ENCODE results near the gene SV2A.
A peak's percentile ranks its signal among the peaks of the same experiment; 100 is the strongest.
"Not testable (repeated sequence)": the region's sequence is repeated elsewhere in the genome, so short reads cannot be mapped to it uniquely, and the experiment has no call there.

SV2A gene

GRCh38 chr1:149903836-149904491 is 13.7 kb downstream of the SV2A start:
- no peak overlapping the region for H3K9ac ChIP-seq (ENCODE audit: low read length)
- no peaks in the 10 kb centered on the region for H3K27me3 ChIP-seq (ENCODE audit: control insufficient read depth in 1 of 2, insufficient read depth in 2 of 2, low read length in 2 of 2)
- peaks cover 17% of the 10 kb centered on the region for H3K36me3 ChIP-seq (ENCODE audit: insufficient read depth, low read length)
- no peak overlapping the region for H3K4me3 ChIP-seq (ENCODE audit: low read depth in 1 of 2, low read length in 2 of 2)
- peaks cover 7% of the 10 kb centered on the region for H3K4me1 ChIP-seq (ENCODE audit: insufficient read depth, low read length)
- H3K9me3 ChIP-seq (ENCODE audit: low read length) = no peaks in the 10 kb centered on the region
- H3K27ac ChIP-seq (ENCODE audit: low read depth, low read length) = no peak overlapping the region

GRCh38 chr1:149899460-149900284 is 18.0 kb downstream of the SV2A start, which contains the start of gene BOLA1:
Gene BOLA1 (plus strand): TSS chr1:149899568. CDS start chr1:149900060, 492 bp downstream.
- H3K9ac ChIP-seq (ENCODE audit: low read length) = peak within 1 kb of the TSS; percentile 82
- H3K36me3 ChIP-seq (ENCODE audit: insufficient read depth, low read length) = no peaks in the 10 kb centered on the region
- H3K27ac ChIP-seq (ENCODE audit: low read depth, low read length) = peak within 1 kb of the TSS; percentile 90
- H3K27me3 ChIP-seq (ENCODE audit: control insufficient read depth in 1 of 2, insufficient read depth in 2 of 2, low read length in 2 of 2) = no peaks in the 10 kb centered on the region
- H3K9me3 ChIP-seq (ENCODE audit: low read length) = no peaks in the 10 kb centered on the region
- H3K4me3 ChIP-seq (ENCODE audit: low read depth in 1 of 2, low read length in 2 of 2) = peak within 1 kb of the TSS; percentile 72 to 96
- peaks cover 7% of the 10 kb centered on the region for H3K4me1 ChIP-seq (ENCODE audit: insufficient read depth, low read length)

GRCh38 chr1:149896575-149896974 is 21.1 kb downstream of the SV2A start:
- H3K36me3 ChIP-seq (ENCODE audit: insufficient read depth, low read length) = no peaks in the 10 kb centered on the region
- no peaks in the 10 kb centered on the region for H3K27me3 ChIP-seq (ENCODE audit: control insufficient read depth in 1 of 2, insufficient read depth in 2 of 2, low read length in 2 of 2)
- H3K4me3 ChIP-seq (ENCODE audit: low read depth in 1 of 2, low read length in 2 of 2) = no peak overlapping the region
- peaks cover 7% of the 10 kb centered on the region for H3K4me1 ChIP-seq (ENCODE audit: insufficient read depth, low read length)
- H3K9me3 ChIP-seq (ENCODE audit: low read length) = no peaks in the 10 kb centered on the region
- H3K9ac ChIP-seq (ENCODE audit: low read length) = no peak overlapping the region
- H3K27ac ChIP-seq (ENCODE audit: low read depth, low read length) = no peak overlapping the region

- Histone ChIP-seq H3K4me1 (ENCODE audit: insufficient read depth, low read length) (peaks cover 9% of the 10 kb centered on the region), H3K9me3 (ENCODE audit: low read length) (no peaks in the 10 kb centered on the region), H3K4me3 (ENCODE audit: low read depth in 1 of 2, low read length in 2 of 2) (peak overlapping the region; percentile 48 to 95), H3K27me3 (ENCODE audit: control insufficient read depth in 1 of 2, insufficient read depth in 2 of 2, low read length in 2 of 2) (no peaks in the 10 kb centered on the region), H3K27ac (ENCODE audit: low read depth, low read length) (peak overlapping the region; percentile 98), H3K36me3 (ENCODE audit: insufficient read depth, low read length) (no peaks in the 10 kb centered on the region), H3K9ac (ENCODE audit: low read length) (peak overlapping the region; percentile 87)
Measured at GRCh38 chr1:149888999-149889289, 28.7 kb downstream of the SV2A start.

DNA sequence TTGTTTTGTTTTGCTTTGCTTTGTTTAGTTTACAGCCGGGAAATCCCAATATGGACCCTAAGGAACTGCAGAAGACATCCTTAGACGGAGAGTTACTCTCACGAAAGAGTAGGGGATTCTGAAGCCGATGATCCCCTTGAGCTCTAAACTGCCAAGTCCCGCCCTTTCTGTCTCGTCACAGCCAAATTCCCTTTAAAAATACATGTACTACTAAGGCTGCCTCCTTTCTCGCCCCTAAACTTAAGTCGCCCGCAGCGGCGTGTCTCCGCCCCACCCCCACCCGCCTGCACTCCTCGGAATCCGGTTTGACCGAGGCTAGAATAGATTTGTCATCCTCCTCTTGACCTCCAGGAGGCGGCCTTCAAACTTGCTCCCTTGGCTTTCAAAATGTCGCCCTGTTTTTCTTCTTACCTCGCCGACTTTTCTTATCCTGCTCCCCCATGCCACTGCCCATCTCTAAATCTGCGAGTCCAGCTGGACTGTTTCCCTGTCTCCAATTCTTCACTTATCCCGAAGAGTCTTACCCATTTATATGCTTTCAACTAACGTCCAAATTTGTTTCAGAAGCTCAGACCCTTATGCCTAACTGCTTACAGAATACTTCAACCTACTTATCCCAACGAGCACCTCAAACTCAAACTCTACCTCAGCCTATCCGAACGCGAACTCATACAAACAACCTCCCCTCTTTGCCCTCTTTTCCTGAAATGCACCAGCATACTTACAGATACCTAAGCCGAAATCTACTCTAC is 29.2 kb downstream of the SV2A start:
- Histone ChIP-seq H3K4me3 (ENCODE audit: low read depth in 1 of 2, low read length in 2 of 2) (peak overlapping the region; percentile 48 to 95), H3K4me1 (ENCODE audit: insufficient read depth, low read length) (peaks cover 15% of the 10 kb centered on the region), H3K27me3 (ENCODE audit: control insufficient read depth in 1 of 2, insufficient read depth in 2 of 2, low read length in 2 of 2) (no peaks in the 10 kb centered on the region), H3K9ac (ENCODE audit: low read length) (peak overlapping the region; percentile 87), H3K36me3 (ENCODE audit: insufficient read depth, low read length) (no peaks in the 10 kb centered on the region), H3K9me3 (ENCODE audit: low read length) (no peaks in the 10 kb centered on the region), H3K27ac (ENCODE audit: low read depth, low read length) (peak overlapping the region; percentile 98)

- no peaks in the 10 kb centered on the region for H3K36me3 ChIP-seq (ENCODE audit: insufficient read depth, low read length)
Measured at GRCh38 chr1:149887456-149888246, 30.0 kb downstream of the SV2A start.

GRCh38 chr1:149887196-149887455 is 30.5 kb downstream of the SV2A start:
- not testable (repeated sequence) for H3K27me3 ChIP-seq (ENCODE audit: control insufficient read depth in 1 of 2, insufficient read depth in 2 of 2, low read length in 2 of 2); H3K36me3 ChIP-seq (ENCODE audit: insufficient read depth, low read length); H3K9me3 ChIP-seq (ENCODE audit: low read length)
- Histone ChIP-seq H3K4me3 (ENCODE audit: low read depth in 1 of 2, low read length in 2 of 2) (peak overlapping the region; percentile 67 to 95), H3K9ac (ENCODE audit: low read length) (peak overlapping the region; percentile 87), H3K4me1 (ENCODE audit: insufficient read depth, low read length) (peaks cover 15% of the 10 kb centered on the region), H3K27ac (ENCODE audit: low read depth, low read length) (peak overlapping the region; percentile 98)

More at GRCh38 chr1:149887456-149888246, 30.0 kb downstream of the SV2A start:
- no peaks in the 10 kb centered on the region for H3K9me3 ChIP-seq (ENCODE audit: low read length)
- peak overlapping the region; percentile 98 for H3K27ac ChIP-seq (ENCODE audit: low read depth, low read length)
- H3K9ac ChIP-seq (ENCODE audit: low read length) = peak overlapping the region; percentile 87
- peak overlapping the region; percentile 67 to 95 for H3K4me3 ChIP-seq (ENCODE audit: low read depth in 1 of 2, low read length in 2 of 2)
- no peaks in the 10 kb centered on the region for H3K27me3 ChIP-seq (ENCODE audit: control insufficient read depth in 1 of 2, insufficient read depth in 2 of 2, low read length in 2 of 2)
- H3K4me1 ChIP-seq (ENCODE audit: insufficient read depth, low read length) = peaks cover 15% of the 10 kb centered on the region

DNA sequence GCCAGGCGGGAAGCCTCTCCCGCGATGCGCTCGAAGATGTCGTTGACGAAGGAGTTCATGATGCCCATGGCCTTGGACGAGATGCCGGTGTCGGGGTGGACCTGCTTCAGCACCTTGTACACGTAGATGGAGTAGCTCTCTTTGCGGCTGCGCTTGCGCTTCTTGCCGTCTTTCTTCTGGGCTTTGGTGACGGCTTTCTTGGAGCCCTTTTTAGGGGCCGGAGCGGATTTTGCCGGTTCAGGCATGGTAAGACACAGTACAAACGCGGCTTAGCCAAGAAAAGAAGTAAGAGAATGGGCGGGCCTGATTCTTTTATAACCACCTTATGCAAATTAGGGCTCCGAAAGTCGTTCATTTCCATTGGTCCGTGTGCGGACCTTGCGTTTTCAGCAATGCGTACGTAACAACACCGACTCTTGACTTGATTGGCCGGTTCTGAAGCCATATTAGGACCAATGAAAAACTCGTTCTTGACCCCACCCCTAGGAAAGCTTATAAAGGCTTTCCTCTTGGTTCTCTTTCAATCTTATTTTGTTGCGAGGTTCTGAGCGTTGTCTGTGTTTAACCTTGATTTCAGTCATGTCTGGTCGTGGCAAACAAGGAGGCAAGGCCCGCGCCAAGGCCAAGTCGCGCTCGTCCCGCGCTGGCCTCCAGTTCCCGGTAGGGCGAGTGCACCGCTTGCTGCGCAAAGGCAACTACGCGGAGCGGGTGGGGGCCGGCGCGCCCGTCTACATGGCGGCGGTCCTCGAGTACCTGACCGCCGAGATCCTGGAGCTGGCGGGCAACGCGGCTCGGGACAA is 31.0 kb downstream of the SV2A start:
- Histone ChIP-seq H3K4me3 (ENCODE audit: low read depth in 1 of 2, low read length in 2 of 2) (peak overlapping the region; percentile 67 to 95), H3K4me1 (ENCODE audit: insufficient read depth, low read length) (peaks cover 15% of the 10 kb centered on the region), H3K9ac (ENCODE audit: low read length) (peak overlapping the region; percentile 87), H3K9me3 (ENCODE audit: low read length) (no peaks in the 10 kb centered on the region), H3K27me3 (ENCODE audit: control insufficient read depth in 1 of 2, insufficient read depth in 2 of 2, low read length in 2 of 2) (no peaks in the 10 kb centered on the region), H3K27ac (ENCODE audit: low read depth, low read length) (peak overlapping the region; percentile 98), H3K36me3 (ENCODE audit: insufficient read depth, low read length) (no peaks in the 10 kb centered on the region)

- Histone ChIP-seq H3K9ac (ENCODE audit: low read length) (peak overlapping the region; percentile 87), H3K4me3 (ENCODE audit: low read depth in 1 of 2, low read length in 2 of 2) (peak overlapping the region; percentile 53 to 95), H3K27ac (ENCODE audit: low read depth, low read length) (peak overlapping the region; percentile 98), H3K4me1 (ENCODE audit: insufficient read depth, low read length) (peaks cover 15% of the 10 kb centered on the region)
- H3K27me3 ChIP-seq (ENCODE audit: control insufficient read depth in 1 of 2, insufficient read depth in 2 of 2, low read length in 2 of 2); H3K36me3 ChIP-seq (ENCODE audit: insufficient read depth, low read length); H3K9me3 ChIP-seq (ENCODE audit: low read length): not testable (repeated sequence)
Measured at GRCh38 chr1:149886121-149886395, 31.6 kb downstream of the SV2A start.

- H3K27ac ChIP-seq (ENCODE audit: low read depth, low read length) = peak overlapping the region; percentile 98
- H3K9me3 ChIP-seq (ENCODE audit: low read length) = no peaks in the 10 kb centered on the region
- peaks cover 15% of the 10 kb centered on the region for H3K4me1 ChIP-seq (ENCODE audit: insufficient read depth, low read length)
- no peaks in the 10 kb centered on the region for H3K36me3 ChIP-seq (ENCODE audit: insufficient read depth, low read length)
- peak overlapping the region; percentile 87 for H3K9ac ChIP-seq (ENCODE audit: low read length)
- no peaks in the 10 kb centered on the region for H3K27me3 ChIP-seq (ENCODE audit: control insufficient read depth in 1 of 2, insufficient read depth in 2 of 2, low read length in 2 of 2)
- H3K4me3 ChIP-seq (ENCODE audit: low read depth in 1 of 2, low read length in 2 of 2) = peak overlapping the region; percentile 53 to 95
Measured at GRCh38 chr1:149885339-149886120, 32.1 kb downstream of the SV2A start.

All from muscle layer of colon (tissue), 2 donors.